A673 (cell line): ENCODE results near the gene NRP2. TPM values are rescaled to one million over a fixed set of nuclear protein-coding genes. Genes with fewer than 3 reads are reported as not detected.

Experiments used
- BruUV-seq: library from RNA; stranded (reverse); fragments of 400-500 nt; replicated peaks from 2 replicates; lab custom pipeline; 2021; lab: Mats Ljungman, UMichigan
- CTCF ChIA-PET: fragments of 300-600 bp; sonication (Branson Sonifier 250); formaldehyde crosslinking; loops from one replicate; lab custom pipeline; 2022; ENCODE audit warnings: antibody characterized with exemption; lab: Charles Lee
- POLR2A ChIA-PET: fragments of 300-600 bp; sonication (Branson Sonifier 250); formaldehyde crosslinking; loops from one replicate; lab custom pipeline; 2022; ENCODE audit warnings: antibody characterized with exemption; ENCODE audit not compliant: low non-redundant PET; lab: Charles Lee
- DNase-seq: peaks from one replicate; pipeline ENCODE4 v3.0.0-alpha.2; 2015; ENCODE audit warnings: low spot score
- H3K27ac ChIP-seq: fragments of 200-600 bp; sonication (generic); 2 replicates; pipeline ENCODE4 v1.5.1; 2016; ENCODE audit warnings: mixed run types, low read depth, mild to moderate bottlenecking, mixed read lengths, antibody characterized with exemption, low read length; ENCODE audit not compliant: poor library complexity, severe bottlenecking
- H3K27me3 ChIP-seq: fragments of 200-600 bp; sonication (generic); replicated peaks from 2 replicates; pipeline ENCODE4 v1.6.1; 2017; ENCODE audit warnings: mixed run types, low read depth, mild to moderate bottlenecking, mixed read lengths, antibody characterized with exemption, low read length; ENCODE audit not compliant: insufficient read depth, poor library complexity
- H3K36me3 ChIP-seq: fragments of 200-600 bp; sonication (generic); 2 replicates; pipeline ENCODE4 v1.6.1; 2016; ENCODE audit warnings: mixed run types, mild to moderate bottlenecking, mixed read lengths, antibody characterized with exemption, low read length; ENCODE audit not compliant: insufficient read depth, poor library complexity, severe bottlenecking
- H3K4me1 ChIP-seq: fragments of 200-600 bp; sonication (generic); 2 replicates; pipeline ENCODE4 v1.6.1; 2017; ENCODE audit warnings: mixed run types, mild to moderate bottlenecking, mixed read lengths, antibody characterized with exemption, low read length; ENCODE audit not compliant: insufficient read depth, poor library complexity, severe bottlenecking
- H3K4me3 ChIP-seq: fragments of 200-600 bp; sonication (generic); 2 replicates; pipeline ENCODE4 v1.5.1; 2016; ENCODE audit warnings: low read depth, mixed run types, mild to moderate bottlenecking, mixed read lengths, low read length; ENCODE audit not compliant: poor library complexity, severe bottlenecking
- H3K9me3 ChIP-seq: fragments of 200-600 bp; sonication (generic); 2 replicates; pipeline ENCODE4 v1.6.1; 2016; ENCODE audit warnings: mixed run types, low read depth, mild to moderate bottlenecking, mixed read lengths, antibody characterized with exemption, low read length; ENCODE audit not compliant: poor library complexity, severe bottlenecking
- EZH2 ChIP-seq: fragments of 200-600 bp; sonication (generic); IDR thresholded peaks from 2 replicates; pipeline ENCODE4 v1.6.1; 2017; ENCODE audit warnings: borderline replicate concordance, low read depth, mild to moderate bottlenecking, mixed read lengths, antibody characterized with exemption, low read length; ENCODE audit not compliant: poor library complexity, severe bottlenecking
- intact Hi-C: fragments of 100-400 bp; cut with micrococcal nuclease; formaldehyde crosslinking; loops from one replicate; pipeline ENCODE4 v1.10.0; 2022; ENCODE audit not compliant: unreplicated experiment
- total RNA-seq: library from RNA; stranded (reverse); gene quantifications from 2 replicates; pipeline ENCODE4 v1.2.3, GENCODE V29; 2021
- TF ChIP-seq, protein P1 (sequence below): fragments of 300-800, 200-600 bp; sonication (generic); conservative IDR thresholded peaks from 2 replicates; pipeline ENCODE4 v1.5.1; 2017; ENCODE audit warnings: low read depth, mild to moderate bottlenecking, antibody characterized with exemption, low read length, moderate library complexity, mixed read lengths

Gene NRP2
- total RNA-seq, 1 experiment from 2014 or later = 4.0 TPM

DNA sequence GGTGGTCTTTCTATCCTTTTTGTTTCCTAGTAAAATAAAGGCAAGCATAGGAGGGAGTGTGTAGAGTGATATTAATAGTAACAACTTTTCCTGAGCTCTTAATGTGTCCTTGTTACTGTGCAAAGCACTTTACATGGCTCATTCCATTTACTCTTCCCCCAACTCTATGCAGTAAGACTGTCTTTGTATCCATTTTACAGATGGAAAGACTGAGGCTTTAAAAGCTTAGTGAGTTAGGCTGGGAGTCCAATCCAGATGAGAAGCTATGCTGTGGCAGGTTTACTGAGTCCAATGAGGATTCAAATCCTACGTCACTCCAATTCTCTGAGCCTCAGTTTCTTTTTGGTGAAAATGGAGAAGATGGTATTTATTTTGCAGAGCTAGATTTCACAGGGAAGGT lies 77.4 kb downstream of the NRP2 start:
- Histone ChIP-seq H3K4me1 (no peaks in the 10 kb centered on the region), H3K4me3 (no peak overlapping the region), H3K9me3 (no peaks in the 10 kb centered on the region), H3K27ac (no peak overlapping the region), H3K27me3 (no peaks in the 10 kb centered on the region), H3K36me3 (no peaks in the 10 kb centered on the region)
- CTCF ChIA-PET = no interaction called here
- no peak for TF ChIP-seq EZH2
- TF ChIP-seq, protein P1, sequence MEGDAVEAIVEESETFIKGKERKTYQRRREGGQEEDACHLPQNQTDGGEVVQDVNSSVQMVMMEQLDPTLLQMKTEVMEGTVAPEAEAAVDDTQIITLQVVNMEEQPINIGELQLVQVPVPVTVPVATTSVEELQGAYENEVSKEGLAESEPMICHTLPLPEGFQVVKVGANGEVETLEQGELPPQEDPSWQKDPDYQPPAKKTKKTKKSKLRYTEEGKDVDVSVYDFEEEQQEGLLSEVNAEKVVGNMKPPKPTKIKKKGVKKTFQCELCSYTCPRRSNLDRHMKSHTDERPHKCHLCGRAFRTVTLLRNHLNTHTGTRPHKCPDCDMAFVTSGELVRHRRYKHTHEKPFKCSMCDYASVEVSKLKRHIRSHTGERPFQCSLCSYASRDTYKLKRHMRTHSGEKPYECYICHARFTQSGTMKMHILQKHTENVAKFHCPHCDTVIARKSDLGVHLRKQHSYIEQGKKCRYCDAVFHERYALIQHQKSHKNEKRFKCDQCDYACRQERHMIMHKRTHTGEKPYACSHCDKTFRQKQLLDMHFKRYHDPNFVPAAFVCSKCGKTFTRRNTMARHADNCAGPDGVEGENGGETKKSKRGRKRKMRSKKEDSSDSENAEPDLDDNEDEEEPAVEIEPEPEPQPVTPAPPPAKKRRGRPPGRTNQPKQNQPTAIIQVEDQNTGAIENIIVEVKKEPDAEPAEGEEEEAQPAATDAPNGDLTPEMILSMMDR = no peak
- intact Hi-C loops = no loop called here
- no peak for DNase-seq
- BruUV-seq = no TSS peak
- POLR2A ChIA-PET = no interaction called here

DNA sequence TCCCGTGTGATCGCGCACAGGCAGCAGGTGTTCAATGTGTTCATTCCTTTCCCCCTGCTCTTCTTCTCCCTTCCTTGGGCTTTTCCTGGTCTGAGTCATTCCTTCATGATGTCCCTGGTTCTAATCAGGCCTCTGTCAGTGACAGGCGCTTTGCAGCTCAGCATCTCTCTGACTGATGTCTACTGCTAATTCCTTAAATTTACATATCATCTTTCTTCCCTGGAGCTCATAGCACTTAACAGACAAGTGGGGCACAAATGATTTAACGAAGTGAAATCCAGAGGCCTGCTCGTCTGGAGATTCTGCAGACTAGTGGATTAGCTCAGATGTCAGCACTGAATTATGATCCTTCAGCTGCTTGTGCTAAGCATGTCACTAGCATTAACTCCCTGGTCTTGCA lies 77.9 kb downstream of the NRP2 start:
- H3K27ac ChIP-seq = no peak overlapping the region
- no peak for DNase-seq
- ChIA-PET CTCF (no interaction called here), POLR2A (no interaction called here)
- H3K4me1 ChIP-seq = no peaks in the 10 kb centered on the region
- no peaks in the 10 kb centered on the region for H3K27me3 ChIP-seq
- H3K4me3 ChIP-seq = no peak overlapping the region
- intact Hi-C loops = no loop called here
- H3K36me3 ChIP-seq = no peaks in the 10 kb centered on the region
- BruUV-seq = no TSS peak
- H3K9me3 ChIP-seq = no peaks in the 10 kb centered on the region
- TF ChIP-seq EZH2 = no peak
- TF ChIP-seq, protein P1 = no peak

DNA sequence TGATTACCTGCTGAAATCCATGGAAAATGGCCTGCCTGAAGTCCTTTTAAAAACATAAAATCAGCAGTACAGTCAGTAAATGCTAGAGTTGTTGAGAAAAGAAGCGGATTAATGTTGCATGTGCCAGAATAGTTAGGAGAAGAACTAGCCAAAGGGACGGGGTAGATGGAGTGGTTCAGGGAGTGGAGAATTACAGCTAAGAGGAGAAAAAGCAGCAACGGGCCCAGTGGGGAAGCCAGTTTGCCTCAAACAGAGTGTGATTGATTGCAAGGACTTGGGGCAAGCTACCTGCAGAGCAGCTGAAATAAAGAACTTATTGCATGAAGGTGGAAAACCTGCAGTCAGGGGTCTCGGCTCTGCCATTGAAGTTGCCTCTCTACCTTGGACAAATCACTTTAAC lies 79.1 kb downstream of the NRP2 start:
- H3K4me1 ChIP-seq = no peaks in the 10 kb centered on the region
- intact Hi-C loops = no loop called here
- no peak overlapping the region for H3K4me3 ChIP-seq
- BruUV-seq = no TSS peak
- CTCF ChIA-PET = no interaction called here
- no peaks in the 10 kb centered on the region for H3K27me3 ChIP-seq
- no peak overlapping the region for H3K27ac ChIP-seq
- H3K9me3 ChIP-seq = no peaks in the 10 kb centered on the region
- no peak for DNase-seq
- no peaks in the 10 kb centered on the region for H3K36me3 ChIP-seq
- TF ChIP-seq, protein P1 = no peak
- TF ChIP-seq EZH2 = no peak
- POLR2A ChIA-PET = no interaction called here
